ENCODE measurements around the gene PRDM16.

Gene PRDM16

DNA sequence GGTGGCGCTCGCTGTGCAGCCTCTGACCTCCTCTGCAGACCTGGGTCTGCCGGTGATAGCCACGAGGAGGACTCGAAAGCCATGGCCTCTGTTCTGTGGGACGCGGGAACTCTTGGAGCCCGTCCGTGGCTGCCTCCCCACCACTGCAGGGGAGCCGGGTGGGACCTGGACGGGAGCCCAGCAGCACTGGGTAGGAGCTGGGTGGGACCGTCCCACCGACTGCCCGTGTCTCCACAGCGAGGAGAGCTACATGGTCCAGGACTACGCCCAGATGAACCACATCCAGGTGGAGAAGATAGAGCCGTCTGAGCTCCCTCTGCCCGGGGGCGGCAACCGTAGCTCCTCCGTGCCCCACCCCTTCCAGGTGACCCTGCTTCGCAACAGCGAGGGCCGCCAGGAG, 409.2 kb downstream of the PRDM16 start:
- DNase-seq (ENCODE audit: low read depth): no peak
- no peak overlapping the region for H3K4me3 ChIP-seq (ENCODE audit: low read depth, low read length)
- no peak for TF ChIP-seq MYC (IDR thresholded peaks at IDR 0.05; ENCODE audit: low read depth, low read length)
- TF ChIP-seq, protein P1, sequence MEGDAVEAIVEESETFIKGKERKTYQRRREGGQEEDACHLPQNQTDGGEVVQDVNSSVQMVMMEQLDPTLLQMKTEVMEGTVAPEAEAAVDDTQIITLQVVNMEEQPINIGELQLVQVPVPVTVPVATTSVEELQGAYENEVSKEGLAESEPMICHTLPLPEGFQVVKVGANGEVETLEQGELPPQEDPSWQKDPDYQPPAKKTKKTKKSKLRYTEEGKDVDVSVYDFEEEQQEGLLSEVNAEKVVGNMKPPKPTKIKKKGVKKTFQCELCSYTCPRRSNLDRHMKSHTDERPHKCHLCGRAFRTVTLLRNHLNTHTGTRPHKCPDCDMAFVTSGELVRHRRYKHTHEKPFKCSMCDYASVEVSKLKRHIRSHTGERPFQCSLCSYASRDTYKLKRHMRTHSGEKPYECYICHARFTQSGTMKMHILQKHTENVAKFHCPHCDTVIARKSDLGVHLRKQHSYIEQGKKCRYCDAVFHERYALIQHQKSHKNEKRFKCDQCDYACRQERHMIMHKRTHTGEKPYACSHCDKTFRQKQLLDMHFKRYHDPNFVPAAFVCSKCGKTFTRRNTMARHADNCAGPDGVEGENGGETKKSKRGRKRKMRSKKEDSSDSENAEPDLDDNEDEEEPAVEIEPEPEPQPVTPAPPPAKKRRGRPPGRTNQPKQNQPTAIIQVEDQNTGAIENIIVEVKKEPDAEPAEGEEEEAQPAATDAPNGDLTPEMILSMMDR (IDR thresholded peaks at IDR 0.05; ENCODE audit: low read depth, low read length): no peak
- no peak for TF ChIP-seq POLR2A (IDR thresholded peaks at IDR 0.05; ENCODE audit: extremely low read depth, insufficient read length)
- TF ChIP-seq, protein P2, sequence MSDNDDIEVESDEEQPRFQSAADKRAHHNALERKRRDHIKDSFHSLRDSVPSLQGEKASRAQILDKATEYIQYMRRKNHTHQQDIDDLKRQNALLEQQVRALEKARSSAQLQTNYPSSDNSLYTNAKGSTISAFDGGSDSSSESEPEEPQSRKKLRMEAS (IDR thresholded peaks at IDR 0.05; ENCODE audit: low read depth, low read length): no peak

DNA sequence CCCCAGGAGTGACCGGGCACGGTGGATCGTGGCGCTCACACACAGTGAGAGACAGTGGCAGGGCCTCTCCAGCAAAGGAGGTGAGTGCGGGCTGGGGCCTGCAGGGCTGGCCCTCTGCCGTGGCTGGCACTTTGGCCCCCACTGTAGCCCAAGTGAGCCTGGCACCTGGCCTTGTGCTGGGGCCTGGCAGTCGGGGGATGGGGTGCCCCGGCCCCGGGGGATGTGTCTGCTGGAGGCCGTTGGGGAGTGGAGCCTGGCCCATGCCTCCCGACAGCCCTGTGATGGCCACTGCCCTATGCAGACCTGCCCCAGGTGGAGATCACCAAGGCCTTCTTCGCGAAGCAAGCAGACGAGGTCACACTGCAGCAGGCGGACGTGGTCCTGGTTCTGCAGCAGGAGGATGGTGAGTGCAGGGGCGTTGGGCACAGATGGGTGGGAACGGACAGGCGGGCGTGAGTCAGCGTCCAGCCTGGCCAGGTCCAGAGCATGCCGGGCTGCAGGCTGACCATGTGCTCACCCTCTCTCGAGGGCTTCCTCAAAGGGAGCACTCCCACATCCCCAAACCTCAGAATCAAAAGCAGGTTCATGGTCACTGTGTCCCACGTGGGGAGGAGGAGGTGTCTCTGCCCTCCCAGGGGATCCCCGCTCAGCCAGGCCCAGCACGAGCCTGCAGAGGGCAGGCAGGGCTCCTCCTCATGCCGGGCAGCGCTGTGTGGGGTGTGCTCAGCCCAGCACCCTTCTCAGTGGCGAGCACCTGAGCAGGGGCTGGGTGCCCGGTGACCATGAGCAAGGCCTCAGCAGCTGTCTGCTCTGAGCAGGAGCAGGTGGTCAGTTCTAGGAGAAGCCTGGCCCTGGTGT, 410.7 kb downstream of the PRDM16 start:
- H3K4me3 ChIP-seq (ENCODE audit: low read depth, low read length): no peak overlapping the region
- TF ChIP-seq, protein P2 (IDR thresholded peaks at IDR 0.05; ENCODE audit: low read depth, low read length): no peak; the same call in 1 of the 2 replicates
- TF ChIP-seq POLR2A (IDR thresholded peaks at IDR 0.05; ENCODE audit: extremely low read depth, insufficient read length) (no peak), MYC (IDR thresholded peaks at IDR 0.05; ENCODE audit: low read depth, low read length) (no peak)
- TF ChIP-seq, protein P1 (IDR thresholded peaks at IDR 0.05; ENCODE audit: low read depth, low read length): no peak
- no peak for DNase-seq (ENCODE audit: low read depth)

DNA sequence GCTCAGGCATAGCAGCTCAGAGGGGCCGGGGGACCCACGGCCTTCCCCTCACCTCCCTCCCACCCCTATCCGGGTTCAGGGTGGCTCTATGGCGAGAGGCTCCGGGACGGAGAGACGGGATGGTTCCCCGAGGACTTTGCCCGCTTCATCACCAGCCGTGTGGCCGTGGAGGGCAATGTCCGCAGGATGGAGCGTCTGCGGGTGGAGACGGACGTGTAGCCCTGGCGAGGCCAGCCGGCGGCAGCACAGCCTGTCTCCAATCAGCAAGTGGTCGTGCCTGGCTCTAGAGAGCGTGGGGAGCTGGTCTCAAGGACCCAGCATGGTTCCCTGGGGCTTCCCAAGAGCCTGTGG, 411.3 kb downstream of the PRDM16 start:
- DNase-seq (ENCODE audit: low read depth): no peak
- TF ChIP-seq, protein P1 (IDR thresholded peaks at IDR 0.05; ENCODE audit: low read depth, low read length): no peak
- TF ChIP-seq, protein P2 (IDR thresholded peaks at IDR 0.05; ENCODE audit: low read depth, low read length): no peak
- no peak for TF ChIP-seq POLR2A (IDR thresholded peaks at IDR 0.05; ENCODE audit: extremely low read depth, insufficient read length)
- TF ChIP-seq MYC (IDR thresholded peaks at IDR 0.05; ENCODE audit: low read depth, low read length): no peak
- no peak overlapping the region for H3K4me3 ChIP-seq (ENCODE audit: low read depth, low read length)

DNA sequence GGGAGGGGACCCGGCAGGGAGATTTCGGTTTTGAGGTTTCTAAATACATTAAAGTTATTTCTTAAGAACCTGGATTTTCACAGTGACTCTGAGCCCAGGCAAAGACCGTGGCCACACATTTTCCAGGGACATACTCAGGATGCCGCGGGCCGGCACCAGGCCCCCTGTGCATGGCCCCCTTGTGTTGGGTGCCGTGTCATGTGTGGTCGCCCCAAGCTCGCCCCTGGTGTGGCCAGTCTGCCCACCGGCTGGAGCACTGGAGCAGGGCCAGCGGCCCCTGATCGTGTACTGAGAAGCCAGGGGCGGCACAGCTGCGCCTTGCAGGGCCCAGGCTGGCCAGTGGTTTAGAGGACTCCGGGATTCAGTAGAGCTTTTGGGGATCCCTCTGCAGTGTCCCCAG, 412.0 kb downstream of the PRDM16 start:
- no peak for DNase-seq (ENCODE audit: low read depth)
- H3K4me3 ChIP-seq (ENCODE audit: low read depth, low read length): no peak overlapping the region
- TF ChIP-seq MYC (IDR thresholded peaks at IDR 0.05; ENCODE audit: low read depth, low read length) (no peak), POLR2A (IDR thresholded peaks at IDR 0.05; ENCODE audit: extremely low read depth, insufficient read length) (no peak)
- TF ChIP-seq, protein P1 (IDR thresholded peaks at IDR 0.05; ENCODE audit: low read depth, low read length): no peak
- TF ChIP-seq, protein P2 (IDR thresholded peaks at IDR 0.05; ENCODE audit: low read depth, low read length): no peak

DNA sequence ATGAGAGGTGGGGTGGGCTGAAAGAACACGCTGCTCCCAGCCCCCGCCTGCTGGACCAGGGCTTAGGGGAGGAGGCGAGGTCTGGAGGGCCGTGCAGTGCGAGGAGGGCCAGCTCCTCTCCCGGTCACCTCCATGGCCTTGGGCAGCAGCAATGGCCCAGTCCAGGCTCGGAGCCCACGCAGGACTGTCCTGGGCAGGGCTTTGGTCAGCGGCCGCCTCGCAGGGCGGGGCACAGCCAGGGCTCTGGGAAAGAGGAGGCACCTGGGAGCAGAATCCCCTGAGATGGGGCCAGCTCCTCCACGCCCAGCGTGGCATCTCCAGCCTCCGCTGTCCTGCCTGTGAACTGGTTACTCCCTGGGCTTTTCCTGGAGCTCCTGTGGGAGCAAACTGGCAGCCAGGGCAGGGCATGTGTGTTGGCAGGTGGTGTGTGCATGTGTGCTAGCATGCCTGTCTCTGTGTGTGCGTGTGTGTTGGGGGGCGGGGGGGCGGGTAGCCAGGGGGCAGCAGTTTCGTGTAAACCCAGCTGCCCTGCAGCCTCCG, 412.9 kb downstream of the PRDM16 start:
- no peak overlapping the region for H3K4me3 ChIP-seq (ENCODE audit: low read depth, low read length)
- no peak for TF ChIP-seq MYC (IDR thresholded peaks at IDR 0.05; ENCODE audit: low read depth, low read length)
- TF ChIP-seq, protein P2 (IDR thresholded peaks at IDR 0.05; ENCODE audit: low read depth, low read length): no peak
- TF ChIP-seq, protein P1 (IDR thresholded peaks at IDR 0.05; ENCODE audit: low read depth, low read length): no peak
- TF ChIP-seq POLR2A (IDR thresholded peaks at IDR 0.05; ENCODE audit: extremely low read depth, insufficient read length): no peak
- no peak for DNase-seq (ENCODE audit: low read depth)
